HG02571 (cell line): ENCODE results near the gene EXTL2.
A peak's percentile ranks its signal among the peaks of the same experiment; 100 is the strongest.
"Not testable (repeated sequence)": the region's sequence is repeated elsewhere in the genome, so short reads cannot be mapped to it uniquely, and the experiment has no call there.

Experiments
- ATAC-seq: cut with Tn5 transposase; IDR thresholded peaks from one replicate; pipeline ENCODE4 v1.9.1; 2021; ENCODE audit warnings: mild to moderate bottlenecking, moderate library complexity; ENCODE audit not compliant: unreplicated experiment

Gene EXTL2

DNA sequence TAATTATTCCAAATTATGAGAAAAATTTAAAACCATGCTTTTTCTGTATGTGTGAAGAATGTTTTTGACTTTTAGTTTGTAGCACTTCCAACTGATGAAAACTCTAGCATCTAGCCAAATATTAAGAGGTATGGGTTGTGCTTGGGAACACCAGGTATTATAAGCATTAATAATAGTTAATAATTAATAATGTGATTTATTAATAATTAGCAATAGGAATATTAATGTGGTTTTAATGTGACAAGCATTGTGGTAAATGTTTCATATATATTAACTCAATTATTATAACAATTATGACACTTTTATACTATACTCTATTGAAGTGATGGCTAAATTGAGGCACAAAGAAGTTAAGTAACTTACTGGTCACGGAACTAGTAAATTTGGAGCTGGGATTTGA is 9.1 kb upstream of the EXTL2 start:
- ATAC-seq: no peak

GRCh38 chr1:100902365-100902764 is 7.7 kb upstream of the EXTL2 start:
- no peak for ATAC-seq

DNA sequence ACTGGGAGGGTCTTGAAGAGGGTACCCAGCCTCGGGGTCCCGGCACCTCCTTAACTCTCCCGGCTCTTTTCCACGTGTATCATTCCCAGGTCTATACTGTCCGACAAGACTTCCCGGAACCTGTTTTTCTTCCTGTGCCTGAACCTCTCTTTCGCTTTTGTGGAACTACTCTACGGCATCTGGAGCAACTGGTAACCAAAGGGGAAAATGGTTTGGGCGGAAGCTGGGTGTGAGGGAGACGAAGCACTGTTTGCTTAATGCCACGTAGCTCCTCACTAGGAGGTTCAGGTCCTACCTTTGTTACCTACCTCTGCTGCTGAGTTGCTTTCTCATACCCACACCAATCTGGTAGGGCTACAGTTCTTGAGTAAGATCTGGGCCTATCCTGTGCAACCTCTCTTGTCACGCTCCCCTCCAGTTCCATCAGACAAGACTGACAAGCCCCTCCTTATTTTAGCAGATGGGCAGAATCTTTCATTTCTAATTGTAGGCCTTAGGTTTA is 1.9 kb upstream of the EXTL2 start:
- ATAC-seq: peak; percentile 35

DNA sequence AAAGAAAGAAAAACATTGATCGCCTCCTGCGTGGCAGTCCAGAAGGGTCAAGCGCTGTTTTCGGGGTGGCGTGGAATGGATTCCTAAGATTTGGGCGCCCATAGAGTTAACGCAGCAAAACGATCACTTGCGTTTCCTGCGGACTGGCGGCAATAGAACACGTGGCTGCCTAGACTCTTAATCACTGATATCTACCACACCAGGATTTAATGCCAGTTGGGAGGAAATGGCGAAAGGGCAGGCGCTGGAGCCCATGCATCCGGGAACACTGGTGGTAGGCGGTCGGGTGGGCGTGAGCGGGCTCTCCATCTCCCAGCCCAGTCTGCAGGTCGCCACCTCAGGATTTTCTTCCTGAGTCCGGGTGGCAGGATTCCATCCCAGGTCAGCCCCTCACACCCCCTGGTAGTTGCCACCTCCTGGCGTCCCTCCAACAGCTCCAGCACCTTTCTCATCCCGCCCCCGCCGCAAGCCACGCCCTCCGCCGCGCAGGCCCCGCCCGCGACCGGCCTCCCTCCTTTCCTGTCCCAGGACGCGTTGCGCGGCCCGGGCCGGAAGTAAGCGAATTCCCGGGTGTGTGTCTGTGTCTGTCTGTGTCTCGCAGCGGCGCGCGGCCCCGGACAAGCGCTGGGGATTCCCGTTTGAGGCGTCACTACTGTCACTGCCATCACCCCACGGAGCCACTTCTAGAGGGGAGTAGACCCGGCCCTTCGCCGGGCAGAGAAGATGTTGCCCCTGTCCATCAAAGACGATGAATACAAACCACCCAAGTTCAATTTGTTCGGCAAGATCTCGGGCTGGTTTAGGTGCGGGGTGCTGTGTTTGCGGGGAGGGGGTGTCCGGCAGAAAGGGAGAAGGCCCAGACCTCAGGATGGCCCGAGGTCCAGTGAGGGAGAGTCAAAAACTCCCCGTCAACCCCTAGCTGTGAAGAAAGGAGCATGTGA is 1.2 kb upstream of the EXTL2 start, which contains the start of gene SLC30A7:
TSS of gene SLC30A7 (plus strand) at position 551 of the 941 bp plus-strand sequence. CDS start at position 724, 173 bp downstream.
- peak; percentile 77 for ATAC-seq

DNA sequence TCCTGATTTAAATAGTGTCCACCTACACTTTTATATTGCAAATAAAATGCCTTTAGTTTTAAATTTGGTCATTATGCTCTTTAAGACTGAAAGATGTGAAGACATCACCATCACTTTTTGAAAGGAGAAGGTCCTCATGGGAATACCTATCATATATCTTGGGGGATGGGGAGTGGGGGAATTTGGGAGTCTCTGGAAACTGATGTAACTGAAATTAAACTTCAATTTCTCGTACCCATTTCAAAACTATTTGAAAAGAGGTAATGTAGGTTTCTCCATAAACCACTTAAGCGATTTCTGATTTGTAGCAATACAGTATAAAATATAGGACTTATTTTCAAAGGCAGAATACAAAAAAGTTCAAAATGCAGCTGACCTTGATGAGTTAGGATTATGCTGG is 924 bp downstream of the EXTL2 start:
- no peak for ATAC-seq

- no peak for ATAC-seq
Measured at GRCh38 chr1:100892554-100892953, 2.1 kb downstream of the EXTL2 start.

DNA sequence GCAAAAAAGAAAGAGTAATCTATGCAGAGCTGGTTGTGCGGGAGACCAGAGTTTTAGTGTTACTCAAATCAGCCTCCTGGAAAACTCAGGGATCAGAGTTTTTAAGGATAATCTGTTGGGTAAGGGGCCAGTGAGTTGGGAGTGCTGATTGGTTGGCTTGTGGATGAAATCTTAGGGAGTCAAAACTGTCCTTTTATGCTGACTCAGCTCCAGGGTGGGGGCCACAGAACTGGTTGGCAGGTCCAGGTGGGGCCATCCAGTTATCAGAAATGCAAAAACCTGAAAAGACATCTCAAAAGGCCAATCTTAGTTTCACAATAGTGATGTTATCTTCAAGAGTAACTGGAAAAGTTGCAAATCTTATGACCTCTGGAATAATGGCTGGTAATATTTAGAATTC is 3.3 kb downstream of the EXTL2 start:
- ATAC-seq: no peak

DNA sequence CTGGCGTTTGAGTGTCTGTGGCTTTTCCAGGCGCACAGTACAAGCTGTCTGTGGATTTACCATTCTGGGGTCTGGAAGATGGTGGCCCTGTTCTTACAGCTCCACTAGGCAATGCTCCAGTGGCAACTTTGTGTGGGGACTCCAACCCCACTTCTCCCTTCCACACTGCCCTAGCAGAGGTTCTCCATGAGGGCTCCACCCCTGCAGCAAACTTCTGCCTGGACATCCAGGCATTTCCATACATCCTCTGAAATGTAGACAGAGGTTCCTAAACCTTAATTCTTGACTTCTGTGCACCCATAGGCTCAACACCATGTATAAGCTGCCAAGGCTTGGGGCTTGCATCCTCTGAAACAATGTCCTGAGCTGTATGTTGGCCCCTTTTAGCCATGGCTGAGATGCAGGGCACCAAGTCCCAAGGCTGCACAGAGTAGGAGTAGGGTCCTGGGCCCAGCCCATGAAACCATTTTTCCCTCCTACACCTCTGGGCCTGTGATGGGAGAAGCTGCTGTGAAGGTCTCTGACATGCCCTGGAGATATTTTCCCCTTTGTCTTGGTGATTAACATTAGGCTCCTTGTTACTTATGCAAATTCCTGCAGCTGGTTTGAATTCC is 4.7 kb downstream of the EXTL2 start:
- ATAC-seq: not testable (repeated sequence)

DNA sequence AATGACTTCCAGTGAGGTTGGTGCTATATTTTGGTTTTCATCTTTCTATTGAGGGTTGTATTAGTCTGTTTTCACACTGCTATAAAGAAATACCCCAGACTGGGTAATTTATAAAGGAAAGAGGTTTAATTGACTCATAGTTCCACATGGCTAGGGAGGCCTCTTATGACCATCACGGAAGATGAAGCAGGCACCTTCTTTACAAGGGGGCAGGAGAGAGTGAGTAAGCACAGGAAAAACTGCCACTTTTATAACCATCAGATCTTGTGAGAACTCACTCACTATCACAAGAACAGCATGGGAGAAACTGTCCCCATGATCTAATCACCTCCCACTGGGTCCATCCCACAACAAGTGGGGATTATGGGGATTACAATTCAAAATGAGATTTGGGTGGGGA is 5.6 kb downstream of the EXTL2 start:
- not testable (repeated sequence) for ATAC-seq

DNA sequence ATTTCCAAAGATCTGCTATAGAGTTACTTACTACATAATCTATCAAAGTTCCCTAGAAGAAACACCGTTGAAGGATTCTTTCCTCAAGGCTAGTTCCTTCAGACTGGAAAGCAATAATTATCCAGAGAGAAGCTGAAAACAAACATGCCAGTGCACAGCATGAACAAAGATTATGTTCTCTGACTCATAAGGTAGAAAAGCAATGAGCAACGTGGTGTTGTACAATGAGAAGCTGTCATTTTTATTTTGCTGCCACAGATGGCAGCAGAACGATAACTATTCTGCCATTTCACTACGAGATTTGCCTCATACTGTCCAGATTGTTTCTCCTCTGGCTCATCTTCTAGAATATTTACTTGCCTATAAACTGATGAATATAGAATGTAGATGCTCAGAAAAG is 10.7 kb downstream of the EXTL2 start:
- ATAC-seq: no peak

DNA sequence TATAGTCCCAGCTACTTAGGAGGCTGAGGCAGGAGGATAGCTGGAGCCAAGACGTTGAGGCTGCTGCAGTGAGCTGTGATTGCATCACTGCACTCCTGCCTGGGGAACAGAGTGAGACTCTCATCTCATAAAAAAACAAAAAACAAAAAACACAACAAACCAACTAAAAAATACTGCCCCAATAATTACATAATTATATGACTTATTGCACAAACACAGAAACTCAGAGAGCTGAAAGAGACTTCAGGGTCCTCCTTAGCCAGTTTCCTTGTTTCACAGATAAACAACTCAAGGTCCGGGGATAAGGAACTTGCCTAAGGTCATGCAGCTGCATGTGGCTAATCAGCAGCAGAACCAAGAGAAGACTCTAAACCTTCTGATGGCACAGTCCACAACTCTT is 11.9 kb downstream of the EXTL2 start:
- no peak for ATAC-seq

DNA sequence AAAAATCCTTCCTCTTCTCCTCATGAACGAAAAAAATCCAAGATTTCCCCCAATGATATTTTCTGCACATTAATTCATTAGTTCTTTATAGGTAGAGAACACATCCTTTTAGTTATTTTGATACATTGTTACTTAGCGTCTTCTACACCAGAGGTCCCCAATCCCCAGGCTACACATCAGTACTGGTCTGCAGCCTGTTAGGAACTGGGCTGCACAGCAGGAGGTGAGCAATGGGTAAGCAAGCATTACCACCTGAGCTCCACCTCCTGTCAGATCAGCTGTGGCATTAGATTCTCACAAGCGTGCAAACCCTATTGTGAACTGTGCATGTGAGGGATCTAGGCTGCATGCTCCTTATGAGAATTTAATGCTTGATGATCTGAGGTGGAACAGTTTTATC is 13.0 kb downstream of the EXTL2 start:
- ATAC-seq: no peak

DNA sequence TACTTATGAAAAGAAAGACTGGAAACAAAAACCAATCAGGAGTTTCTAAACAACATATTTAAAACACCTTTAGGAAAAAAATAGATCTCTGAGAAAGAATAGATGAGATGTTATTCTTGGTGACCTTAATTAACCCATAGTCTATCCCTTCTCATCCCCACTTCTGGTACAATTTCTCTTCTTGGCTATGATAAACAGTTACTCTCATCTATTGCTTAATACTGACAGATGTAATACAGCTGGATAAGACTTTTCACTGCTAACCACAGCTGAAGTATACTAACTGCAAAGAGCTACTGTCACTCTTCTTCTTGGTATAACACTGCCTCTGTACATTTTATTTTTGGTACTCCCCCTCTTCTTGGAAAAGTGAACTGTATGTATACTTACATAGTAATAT is 15.2 kb downstream of the EXTL2 start:
- no peak for ATAC-seq

DNA sequence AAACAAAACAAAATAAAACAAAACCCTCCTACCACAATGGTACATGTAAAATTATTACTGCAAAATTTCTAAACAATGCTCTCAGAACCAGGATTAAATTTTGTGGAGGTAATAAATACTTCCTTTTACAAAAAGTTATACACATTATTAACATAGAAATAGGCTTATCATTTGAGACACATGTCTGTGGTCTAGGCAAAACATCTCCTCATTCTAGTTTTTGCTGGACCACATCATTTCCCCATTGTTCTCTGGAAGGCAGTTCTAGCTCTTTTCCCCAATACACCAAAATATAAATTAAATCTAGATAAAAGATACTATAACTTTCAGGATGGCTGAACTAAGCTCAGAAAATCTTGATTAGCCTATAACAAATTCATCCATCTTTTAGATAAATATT is 18.4 kb downstream of the EXTL2 start:
- ATAC-seq: no peak

DNA sequence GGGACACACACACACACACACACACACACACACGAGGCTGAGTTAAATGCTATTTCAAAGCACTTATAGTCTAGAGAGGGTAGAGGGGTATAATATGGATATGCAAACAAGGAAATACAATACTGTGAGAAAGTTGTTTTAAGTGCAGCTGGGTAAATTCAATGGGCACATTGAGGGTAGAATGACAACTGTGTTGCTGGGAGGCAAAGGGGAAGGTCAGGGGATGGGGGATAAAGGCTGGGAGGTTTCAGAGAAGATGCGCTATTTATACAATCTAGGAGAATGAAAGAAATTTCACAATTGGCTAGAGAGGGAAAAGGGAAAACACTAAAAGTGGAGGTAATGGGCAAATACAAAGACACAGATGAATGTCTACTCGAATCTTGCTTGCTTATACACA is 19.4 kb downstream of the EXTL2 start:
- ATAC-seq: no peak

- ATAC-seq: no peak
Measured at GRCh38 chr1:100874433-100874832, 20.2 kb downstream of the EXTL2 start.

- ATAC-seq: no peak
Measured at GRCh38 chr1:100869996-100870395, 24.6 kb downstream of the EXTL2 start.

GRCh38 chr1:100868364-100868995 is 26.2 kb downstream of the EXTL2 start:
- ATAC-seq: no peak

DNA sequence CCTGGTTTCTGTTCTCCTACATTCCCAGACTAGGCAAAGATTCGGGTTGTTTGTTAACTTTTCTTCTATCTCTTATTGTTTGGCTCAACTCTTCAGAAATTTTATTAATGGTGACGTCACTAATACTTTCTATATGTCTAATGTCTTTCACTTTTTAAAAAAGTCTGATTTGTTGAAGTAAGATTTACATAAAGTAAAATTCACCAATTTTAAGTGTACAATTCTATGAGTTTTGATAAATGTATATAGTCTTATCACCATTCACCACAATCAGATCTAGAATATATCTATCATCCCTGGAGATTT is 27.8 kb downstream of the EXTL2 start:
- no peak for ATAC-seq

- no peak for ATAC-seq
Measured at GRCh38 chr1:100866041-100866900, 28.4 kb downstream of the EXTL2 start.

DNA sequence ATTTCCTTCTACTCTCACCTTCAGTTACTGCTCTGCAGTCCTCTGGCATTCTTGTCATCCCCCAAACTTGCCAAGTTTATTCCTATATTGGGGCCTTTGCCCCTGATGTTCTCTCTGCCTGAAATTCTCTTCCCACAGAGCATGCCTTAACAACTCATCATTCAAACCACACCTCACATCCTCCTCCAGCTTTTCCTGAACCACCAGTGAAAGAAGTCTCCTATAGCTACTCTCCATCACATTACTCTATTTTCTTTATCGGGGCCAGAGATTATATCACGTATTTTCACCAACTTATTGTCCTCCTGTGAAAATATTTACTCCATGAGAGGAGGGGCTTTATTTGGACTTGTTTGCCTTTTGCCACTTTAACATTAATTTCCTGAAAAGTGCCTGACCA is 32.1 kb downstream of the EXTL2 start:
- no peak for ATAC-seq
